IPS DF 4.7 (cell line): ENCODE data around the gene ATP8B4.

Experiments
- DNase-seq: peaks from one replicate; pipeline ENCODE4 v3.0.0-alpha.2; 2013; ENCODE audit warnings: low spot score; ENCODE audit errors: extremely low read depth

Gene ATP8B4

DNA sequence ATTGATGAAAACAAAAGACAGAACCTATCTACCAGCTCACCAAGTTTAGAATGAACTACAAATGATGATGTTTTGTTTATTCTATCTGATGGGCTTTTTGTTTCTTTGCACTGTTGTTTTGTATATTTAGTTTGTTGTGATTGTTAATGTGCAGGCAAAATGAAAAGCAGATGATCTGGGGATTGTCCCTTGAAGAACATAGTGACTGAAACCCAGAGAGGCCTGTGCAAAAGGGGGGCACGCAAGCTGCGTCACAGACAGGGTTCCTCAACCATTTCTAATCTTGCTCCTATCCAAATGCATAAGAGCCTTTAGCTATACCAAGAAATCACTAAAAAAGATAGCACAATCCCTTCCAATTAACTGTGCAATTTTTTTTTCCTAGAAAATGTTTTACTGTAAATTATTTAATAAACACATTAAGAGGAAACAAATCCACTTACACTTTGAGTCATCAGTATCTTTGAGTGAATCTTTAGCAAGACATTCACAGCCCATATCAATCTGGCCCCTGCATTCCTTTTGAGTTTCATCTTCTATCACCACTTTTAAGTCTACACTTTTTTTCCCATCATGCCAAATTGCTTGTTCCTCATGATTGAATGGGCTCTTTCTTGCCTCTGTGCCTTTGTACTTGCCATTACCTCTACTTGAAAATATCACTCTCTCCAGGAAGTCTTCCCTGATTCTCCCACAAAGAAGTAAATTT is 220.3 kb downstream of the ATP8B4 start:
- DNase-seq, result no peak

DNA sequence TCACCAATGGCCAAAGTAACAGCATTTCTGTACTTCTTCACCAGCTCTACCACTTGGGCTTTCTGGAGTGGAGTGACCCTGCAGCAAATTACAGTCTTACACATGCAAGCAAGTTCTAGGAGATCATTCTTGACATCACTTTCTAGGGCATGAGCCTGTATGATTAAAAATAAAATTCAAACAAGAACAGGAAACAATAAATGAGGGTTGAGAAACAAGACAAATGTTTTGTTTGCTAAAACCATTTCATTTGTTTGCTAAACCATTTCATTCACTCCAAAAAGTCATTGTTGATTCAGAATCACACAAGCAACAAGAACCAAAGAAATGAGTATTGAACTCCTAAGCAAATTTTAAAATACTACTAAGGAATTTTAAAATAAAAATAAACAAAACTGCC is 220.9 kb downstream of the ATP8B4 start:
- DNase-seq, result no peak

DNA sequence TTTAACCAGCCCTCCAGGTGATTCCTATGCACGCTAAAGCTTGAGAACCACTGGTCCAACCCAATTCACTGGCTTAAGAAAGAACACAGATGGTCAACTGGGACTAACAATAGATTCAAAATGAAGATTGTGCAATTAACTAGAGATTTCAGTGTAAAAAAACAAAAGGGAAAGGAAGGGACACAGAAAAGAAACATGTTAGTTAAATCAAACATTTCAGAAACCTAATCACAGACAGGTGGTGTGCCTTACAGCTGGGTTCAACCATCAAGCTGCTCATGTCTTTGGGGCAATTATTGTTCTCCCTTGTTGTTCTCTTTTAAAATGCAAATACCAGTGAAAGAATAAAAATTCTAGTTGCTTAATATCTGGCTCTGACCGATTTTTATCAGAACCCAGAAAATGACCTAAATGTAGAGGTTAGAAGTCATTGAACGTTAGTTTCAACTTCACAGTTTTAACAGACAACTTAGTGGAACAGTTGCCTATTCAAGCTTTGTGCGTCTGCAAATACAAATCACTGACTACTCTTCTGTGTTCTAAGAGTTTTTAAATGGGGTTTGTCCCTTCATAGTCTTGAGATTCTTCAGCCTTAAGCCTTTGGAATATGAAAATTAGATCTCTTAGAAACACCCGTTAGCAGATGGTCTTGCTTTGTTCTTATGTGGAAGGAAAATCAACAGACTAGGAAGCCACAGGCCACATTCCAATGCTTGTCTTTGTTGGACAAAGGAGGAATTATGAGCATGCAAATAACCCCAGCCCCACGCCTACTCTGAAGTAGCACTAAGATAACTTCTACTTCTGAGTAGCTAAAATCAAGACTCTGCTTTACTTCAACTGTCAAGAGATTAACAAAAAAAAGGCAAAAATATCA is 223.4 kb downstream of the ATP8B4 start:
- DNase-seq, result no peak

DNA sequence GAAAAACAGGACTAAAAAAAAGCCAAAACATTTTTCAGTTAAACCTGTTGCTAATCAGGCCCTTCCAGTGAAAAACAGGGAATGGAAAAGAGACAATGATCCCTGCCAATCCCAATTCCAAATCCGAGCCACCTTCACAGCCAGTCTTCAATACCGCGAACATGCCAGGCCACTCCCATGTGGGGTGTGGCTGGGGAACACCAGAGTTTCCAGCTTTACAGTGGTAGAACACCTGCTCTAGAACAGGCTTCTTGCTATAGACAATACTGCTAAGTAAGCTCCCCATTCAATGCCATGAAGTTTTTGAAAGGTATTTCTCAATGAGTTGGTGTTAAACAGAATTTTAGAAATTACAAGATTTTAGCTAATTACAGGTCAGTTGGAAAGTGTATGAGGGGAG is 228.3 kb downstream of the ATP8B4 start:
- DNase-seq, result no peak

DNA sequence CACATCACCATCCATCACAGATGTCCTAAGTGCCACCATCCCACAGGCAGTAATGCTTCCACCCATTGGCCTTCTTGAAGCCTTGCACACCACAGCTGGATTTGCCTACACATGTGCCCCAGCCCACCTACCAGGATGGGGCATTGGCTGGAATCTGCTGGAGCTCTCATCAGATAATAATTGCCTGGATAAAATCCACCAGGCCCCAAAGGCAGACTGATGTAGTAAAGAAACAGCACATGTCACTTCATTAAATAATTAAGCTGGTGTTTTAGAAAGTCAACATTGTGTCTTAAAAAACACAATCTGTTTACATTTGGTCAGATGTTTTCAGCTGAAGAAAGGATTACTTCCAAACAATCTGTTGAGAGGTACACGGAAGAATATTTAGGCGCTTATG is 229.5 kb downstream of the ATP8B4 start:
- no peak for DNase-seq

DNA sequence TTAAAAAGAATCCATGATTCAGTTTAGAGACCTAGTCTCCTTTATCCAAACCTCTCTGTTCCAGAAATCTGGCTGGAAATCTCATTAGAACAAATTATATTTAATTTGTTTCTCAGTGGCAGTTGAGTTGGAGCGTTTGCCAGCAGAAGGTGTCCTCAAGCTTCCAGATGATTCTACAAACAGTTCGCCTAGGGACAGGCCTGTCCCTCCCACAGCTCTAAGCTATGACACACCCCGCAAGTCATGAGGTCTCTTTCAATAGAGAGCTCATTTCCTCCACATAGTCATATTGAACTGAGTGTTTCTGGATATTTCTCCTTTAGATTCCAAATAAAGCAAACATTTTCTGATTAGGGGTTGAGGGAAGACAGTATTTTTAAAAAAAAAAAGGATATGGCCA is 230.3 kb downstream of the ATP8B4 start:
- no peak for DNase-seq

DNA sequence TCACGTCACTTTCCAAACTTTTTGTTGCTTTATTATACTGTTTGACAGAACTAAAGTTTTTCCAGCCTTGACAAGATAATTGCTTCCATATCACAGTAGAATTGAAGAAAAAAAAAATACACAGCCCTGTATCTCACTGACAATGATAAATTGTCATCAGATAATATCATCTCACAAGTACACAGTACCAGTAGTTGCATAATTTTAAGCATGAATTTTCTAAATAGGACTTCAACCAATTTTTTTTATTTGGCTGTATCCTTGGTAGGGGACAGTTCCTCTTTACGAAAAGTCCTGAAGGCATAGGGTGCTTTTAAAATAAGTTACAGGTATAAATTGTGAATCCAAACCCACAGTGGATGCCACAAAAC is 230.7 kb downstream of the ATP8B4 start:
- DNase-seq, result no peak

DNA sequence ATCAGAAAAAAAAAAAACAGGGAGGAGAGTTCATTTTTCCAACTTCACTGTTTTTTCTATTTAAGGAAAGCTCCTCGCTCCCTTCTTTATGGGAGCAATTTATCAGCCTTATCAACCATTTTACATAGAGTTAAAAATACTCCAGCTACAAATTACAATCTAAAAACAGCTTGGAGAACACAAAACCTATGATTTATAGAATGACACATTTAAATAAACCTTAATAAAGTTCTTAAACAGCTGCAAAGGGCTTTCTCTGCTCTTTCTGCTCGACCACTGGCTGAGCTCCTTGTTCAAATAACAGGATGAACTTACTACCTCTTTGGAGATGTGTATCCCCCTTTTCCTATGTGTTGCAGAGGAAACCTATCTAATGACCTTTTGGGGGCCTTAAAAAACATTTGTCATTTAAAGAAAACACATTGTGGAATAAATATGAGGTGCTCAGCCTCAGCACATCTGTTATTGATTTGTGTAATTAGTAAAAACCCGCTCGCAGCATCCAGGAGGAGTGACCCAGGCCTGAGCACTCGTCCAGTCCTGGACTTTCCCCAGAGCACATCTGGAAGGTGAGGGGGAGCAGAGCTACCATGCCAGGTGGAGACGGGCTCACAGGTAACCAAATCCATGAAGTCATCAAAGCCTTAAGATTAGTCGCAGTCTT is 231.2 kb downstream of the ATP8B4 start:
- DNase-seq, result no peak

DNA sequence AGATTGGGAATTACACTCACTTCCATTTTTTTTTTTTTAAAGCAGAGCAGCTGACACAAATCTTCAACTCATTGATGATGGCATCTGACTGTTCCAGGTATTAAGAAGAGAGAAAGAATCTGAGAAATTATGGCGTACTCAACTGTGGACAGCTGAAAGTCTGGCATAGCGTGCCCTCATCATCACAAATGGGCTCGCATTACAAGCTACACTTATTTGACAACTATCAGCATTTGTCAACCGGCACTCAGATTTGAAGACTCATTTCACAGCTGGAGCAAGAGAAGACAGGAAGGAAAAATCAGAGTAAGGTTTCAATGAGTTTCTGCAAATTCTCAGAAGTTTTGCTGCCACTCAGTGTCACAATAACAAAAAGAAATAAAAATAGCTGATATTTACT is 235.9 kb downstream of the ATP8B4 start:
- no peak for DNase-seq

DNA sequence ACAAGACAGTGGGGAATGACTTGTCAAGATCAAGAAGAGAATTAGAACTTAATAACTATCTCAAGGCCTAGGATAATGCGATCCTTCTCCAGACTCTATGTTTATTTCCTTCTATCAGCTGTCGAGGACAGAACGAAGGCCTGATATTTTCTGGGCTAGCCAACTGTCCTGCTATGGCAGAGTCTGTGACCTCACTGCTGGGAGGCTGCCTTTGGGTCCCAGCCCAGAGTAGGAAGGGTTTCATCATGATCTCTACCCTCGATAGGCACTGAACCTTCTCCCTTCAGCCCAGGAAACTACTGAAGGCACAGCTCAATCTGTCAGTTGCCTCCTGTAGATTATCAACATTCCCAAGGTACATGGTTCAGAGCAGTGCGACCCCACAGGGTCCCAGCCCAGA is 237.2 kb downstream of the ATP8B4 start:
- DNase-seq, result no peak

DNA sequence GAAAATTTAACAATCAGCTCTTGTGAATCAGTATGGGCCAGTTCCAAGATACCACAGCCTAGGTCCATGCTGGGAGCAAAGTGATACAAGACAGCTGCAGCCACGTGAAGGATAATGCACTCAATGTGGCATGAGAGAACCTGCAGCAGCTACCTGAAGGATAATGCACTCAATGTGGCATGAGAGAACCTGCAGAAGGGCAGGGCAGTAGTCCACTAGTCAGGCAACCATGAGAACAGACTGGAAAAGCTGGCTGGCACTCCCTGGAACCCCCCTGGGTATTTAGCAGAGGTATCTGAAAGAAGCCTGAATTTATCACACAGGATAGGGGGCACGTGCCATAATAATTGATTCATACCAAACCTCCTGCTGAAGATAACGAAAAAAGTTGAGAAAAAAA is 237.6 kb downstream of the ATP8B4 start:
- no peak for DNase-seq

DNA sequence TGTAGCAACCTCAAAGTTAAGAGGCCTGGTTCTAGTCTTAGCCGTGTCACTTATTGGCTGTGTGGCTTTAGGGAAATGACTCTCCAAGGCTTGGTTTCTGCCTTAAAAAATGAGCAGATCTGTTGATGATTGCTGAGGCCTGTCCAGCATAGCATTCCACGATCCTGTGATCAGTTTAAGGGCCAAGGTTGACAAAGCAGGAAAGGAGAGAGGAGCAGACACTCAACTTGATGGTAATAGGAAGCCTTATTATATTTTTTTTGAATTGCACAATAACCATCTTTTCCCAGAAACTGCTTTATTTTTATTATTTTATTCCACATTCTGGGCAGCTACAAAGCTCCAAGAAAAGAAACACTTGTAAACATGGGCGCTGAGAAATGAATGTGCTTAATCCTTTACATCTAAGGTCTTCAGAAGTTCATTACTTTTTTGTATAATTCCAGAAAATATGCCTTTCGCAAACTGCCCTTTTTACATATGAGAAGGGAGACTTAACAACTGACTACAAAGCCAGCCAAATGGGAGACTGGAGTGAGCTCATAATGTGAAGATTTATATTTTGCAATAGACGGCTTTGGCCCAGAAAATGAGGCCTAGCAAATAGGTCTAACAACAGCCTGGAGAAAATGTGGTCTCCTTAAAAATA is 241.0 kb downstream of the ATP8B4 start:
- DNase-seq, result no peak

DNA sequence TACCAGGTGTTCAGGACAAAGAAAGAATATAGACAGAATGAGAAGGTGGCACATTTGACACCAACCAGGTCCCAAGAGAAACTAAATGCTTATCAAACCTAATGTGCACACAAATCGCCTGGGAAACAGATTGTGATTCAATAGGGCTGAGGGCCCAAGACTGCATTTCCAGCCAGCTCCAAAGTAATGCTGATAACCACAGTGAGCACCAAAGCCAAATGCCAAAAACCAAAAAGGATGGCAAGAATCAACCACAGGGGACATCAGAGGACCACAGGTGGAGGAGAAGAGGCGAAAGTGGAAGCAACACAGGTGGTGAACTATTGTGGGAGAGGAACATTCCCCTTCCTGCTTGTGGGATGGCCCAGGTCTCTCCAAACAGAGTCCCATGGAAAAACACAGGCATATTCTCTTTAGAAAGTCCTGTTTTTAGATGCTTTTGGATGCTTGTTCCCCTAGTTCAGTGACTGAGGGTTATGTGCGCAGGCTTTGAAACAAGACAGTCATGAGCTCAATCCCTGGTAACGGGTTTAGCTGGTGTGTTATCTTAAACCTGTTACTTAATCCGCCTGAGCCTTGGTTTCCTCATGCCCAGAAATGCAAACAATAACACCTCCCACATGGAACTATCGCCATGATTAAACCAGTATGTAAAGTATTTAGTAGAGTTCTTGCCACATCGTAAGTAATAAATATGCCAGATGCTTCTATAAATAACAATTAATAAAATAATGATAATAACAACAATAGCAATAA is 241.7 kb downstream of the ATP8B4 start:
- DNase-seq, result no peak

DNA sequence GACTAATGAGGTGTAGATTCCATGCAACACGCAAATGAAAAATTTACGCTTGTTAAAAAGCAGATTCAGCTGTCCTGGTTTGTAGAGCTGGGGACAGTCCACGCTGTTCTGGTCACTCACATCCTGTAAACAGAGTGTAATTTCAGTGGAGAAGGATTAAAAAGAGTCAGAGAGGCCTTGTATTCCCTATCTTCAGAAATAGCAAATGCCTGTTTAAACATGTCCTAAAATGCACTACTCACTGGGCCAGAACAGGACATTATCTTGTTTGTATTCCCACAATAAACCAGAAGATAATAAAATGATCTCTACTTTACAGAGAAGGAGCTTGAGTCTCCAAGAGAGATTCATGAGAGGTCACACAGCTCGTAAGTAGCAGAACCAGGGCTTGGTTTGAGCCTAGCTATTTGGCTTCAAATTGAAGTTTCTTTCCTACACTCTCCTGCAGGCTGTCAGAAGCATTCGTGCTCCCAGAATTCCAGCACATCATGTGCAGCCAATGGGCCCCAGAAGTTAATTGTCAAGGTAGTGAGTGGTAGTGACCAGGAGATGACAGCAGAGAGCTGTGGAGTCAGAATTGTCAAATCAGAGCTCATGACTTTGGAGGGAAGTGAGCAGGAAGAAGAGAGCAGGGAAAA is 242.5 kb downstream of the ATP8B4 start:
- DNase-seq, result peak; percentile 58

DNA sequence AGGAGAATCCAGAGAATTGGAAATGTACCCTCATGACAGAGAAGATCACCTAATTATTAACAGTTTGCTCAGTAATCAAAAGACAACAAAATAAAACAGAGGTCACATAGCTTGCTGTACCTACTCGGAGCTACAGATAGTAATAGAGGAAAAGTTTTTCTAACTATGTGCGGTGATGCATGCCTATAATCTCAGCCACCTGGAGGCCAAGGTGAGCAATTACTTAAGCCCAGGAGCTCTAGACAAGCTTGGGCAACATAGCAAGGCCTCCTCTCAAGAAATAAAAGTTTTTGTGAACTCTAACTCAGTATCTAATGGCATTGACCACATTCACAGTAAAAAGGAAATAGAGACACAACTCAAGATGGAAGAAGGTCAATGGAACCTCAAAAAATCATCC is 243.6 kb downstream of the ATP8B4 start:
- DNase-seq, result no peak

DNA sequence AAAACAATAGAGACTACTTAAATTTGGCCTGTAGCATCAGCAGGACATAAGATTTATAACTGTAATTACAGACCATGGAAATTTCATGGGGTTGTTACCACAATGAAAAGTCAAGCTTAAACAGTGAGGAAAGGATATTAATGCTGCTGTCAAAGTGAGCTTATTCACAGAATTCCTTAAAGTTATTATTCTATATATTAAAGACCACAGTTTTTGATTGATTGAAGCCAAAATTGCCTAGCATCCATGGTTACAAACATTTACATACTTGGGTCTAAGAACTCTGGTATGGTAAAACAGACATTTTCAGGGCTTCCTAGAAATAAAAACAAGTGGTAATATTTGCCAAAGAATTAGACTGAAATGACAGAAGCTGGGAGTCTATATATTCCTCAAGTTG is 248.6 kb downstream of the ATP8B4 start:
- DNase-seq, result no peak

DNA sequence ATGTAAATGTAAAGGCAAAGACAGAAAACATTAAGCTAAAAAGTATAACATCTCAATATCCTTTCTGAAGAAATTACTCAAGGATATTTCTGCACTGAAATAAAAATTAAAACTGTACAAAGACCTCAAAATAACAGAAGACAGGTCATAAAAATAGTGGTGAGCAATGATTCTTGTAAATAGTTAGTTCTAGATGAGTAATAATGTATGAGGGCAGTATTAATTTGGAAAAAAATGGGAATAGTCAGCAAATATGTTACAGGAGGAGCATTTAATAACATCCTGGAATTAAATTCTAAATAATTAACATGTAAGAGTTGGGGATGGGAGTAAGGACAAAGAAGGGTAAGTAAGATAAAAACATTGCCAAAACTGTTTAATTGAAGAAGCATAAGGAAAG is 250.7 kb downstream of the ATP8B4 start:
- no peak for DNase-seq

DNA sequence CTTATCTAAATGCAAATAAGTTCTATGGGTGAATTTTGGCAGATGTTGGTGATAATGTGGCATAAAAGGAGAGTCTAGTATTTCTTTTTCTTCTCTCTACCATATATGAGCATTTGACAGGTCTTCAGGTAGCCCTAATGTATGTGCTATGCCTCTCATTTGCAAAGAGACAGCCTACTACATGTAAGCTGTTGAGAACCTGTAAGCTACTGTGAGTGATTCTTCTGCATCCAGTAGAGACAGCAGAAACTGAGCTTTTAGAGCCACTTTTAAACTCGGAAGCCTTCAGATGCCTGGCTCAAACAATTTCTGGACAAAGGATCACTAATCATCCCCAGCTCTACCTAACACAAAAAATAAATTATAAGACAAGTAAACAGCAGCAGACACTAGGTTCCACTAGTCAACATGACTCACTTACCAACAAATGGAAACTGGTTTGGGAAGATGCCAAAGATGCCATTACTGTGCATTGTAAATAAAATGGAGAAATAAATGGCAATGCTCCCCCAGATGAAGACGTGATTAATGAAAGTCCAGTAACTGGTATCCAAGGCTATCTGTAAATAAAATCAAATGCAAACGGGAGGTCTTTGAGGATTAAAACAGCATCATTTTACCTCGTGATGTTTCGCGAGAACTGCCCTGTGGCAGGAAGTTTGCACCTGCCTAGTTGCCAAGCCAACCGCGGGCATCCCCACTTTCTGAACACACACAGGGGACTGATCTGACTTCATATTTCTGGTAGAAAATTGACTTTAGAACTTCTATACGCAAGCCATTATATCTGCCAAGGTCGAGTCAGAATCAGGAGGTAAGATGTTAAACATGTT is 252.9 kb downstream of the ATP8B4 start:
- DNase-seq, result no peak

DNA sequence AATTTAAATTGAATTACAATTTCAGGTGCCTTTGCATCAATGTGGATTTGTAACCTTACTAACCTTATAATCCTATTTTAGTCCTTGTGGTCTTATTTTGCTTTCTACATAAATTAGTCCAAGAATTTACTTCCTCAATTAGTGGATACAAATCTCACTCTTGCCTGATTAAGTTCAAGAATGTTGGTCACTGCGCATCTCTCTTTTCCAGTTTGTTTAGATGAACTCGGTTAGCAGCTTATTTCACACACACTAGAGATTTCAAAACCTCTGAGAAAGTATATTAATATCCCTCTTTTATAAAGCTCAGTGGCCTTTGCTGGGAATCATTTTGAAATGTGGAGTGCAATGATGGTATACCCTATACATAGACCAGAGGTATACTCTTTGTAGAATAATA is 254.8 kb downstream of the ATP8B4 start:
- no peak for DNase-seq
